Measurements from ENCODE around the gene ZNF79. TPM values are rescaled to one million over a fixed set of nuclear protein-coding genes. Genes with fewer than 3 reads are reported as not detected.

The ZNF79 gene
- total and polyA plus RNA-seq, 2 of the 4 experiments (the other 2 are of a cell fraction), result 5.6 to 15.4 TPM

DNA sequence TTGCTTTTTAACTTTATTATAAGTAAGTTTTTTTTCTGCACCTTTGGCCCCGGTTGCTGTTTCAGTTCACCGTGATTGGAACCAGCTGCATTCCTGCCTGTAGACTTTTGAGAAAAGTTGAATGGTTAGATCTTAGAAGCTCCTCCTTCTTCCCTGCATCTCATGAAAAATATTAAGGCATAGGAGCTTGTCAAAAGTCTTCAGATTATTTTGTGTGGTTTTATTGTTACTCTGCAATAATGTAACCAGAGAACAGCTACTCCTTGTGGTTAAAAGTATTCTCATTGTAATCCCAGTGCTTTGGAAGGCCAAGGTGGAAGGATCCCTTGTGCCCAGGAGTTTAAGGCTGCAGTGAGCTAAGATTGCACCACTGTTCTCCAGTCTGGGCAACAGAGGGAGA is 30.5 kb upstream of the ZNF79 start:
- Histone ChIP-seq H3K27me3 (ENCODE audit: control insufficient read depth, insufficient read depth, low read length) (peaks cover 5% of the 10 kb centered on the region; the same call in 1 of the 2 replicates), H2BK5ac (ENCODE audit: low read depth, low read length, poor library complexity, severe bottlenecking) (no peak overlapping the region), H3K9me1 (ENCODE audit: insufficient read depth, low read length) (peaks cover 10% of the 10 kb centered on the region), H2AFZ (replicated peaks; ENCODE audit: low read length, poor library complexity) (no peak overlapping the region), H3K56ac (ENCODE audit: extremely low read depth, insufficient read depth, low read length) (no peak overlapping the region), H3K4me1 (ENCODE audit: control insufficient read depth, insufficient read depth, low read length) (peaks cover 5% of the 10 kb centered on the region), H4K8ac (ENCODE audit: low read depth in 2 of 2, low read length in 2 of 2) (no peak overlapping the region), H3K27ac (ENCODE audit: insufficient read depth, low read length) (no peak overlapping the region), H3K4me3 (ENCODE audit: insufficient read depth, low read depth, low read length) (no peak overlapping the region), H2BK15ac (ENCODE audit: low read depth, low read length) (no peak overlapping the region), H2AK5ac (ENCODE audit: low read depth, low read length) (no peak overlapping the region), H3K18ac (ENCODE audit: low read depth, low read length) (no peak overlapping the region), H4K20me1 (ENCODE audit: insufficient read depth, low read length) (peaks cover 8% of the 10 kb centered on the region), H2BK120ac (ENCODE audit: low read depth, low read length) (no peak overlapping the region), H3K4me2 (ENCODE audit: low read depth, low read length) (no peak overlapping the region), H2BK20ac (ENCODE audit: low read depth, low read length) (no peak overlapping the region), H4K5ac (ENCODE audit: low read depth, low read length) (no peak overlapping the region), H3K23ac (ENCODE audit: low read depth, low read length) (no peak overlapping the region), H3K79me1 (ENCODE audit: low read depth in 1 of 2, low read length in 2 of 2) (peaks cover 0 to 9% of the 10 kb centered on the region in 2 experiments; a peak in 2 of 4 replicates), H2AK9ac (replicated peaks; ENCODE audit: low read depth, low read length, poor library complexity) (no peak overlapping the region), H3K9ac (ENCODE audit: low read depth, low read length) (no peak overlapping the region), H3K14ac (replicated peaks; ENCODE audit: low read depth, low read length) (no peak overlapping the region), H4K91ac (ENCODE audit: insufficient read depth, low read depth, low read length) (no peak overlapping the region), H3K9me3 (ENCODE audit: control insufficient read depth, insufficient read depth, low read length) (no peaks in the 10 kb centered on the region), H3K36me3 (ENCODE audit: control insufficient read depth, insufficient read depth, low read length) (no peaks in the 10 kb centered on the region), H3K4ac (ENCODE audit: low read depth, low read length) (no peak overlapping the region)
- TF ChIP-seq FOS (IDR thresholded peaks at IDR 0.05; ENCODE audit: low read depth, low read length) (no peak), SMC3 (IDR thresholded peaks at IDR 0.05; ENCODE audit: low read depth, low read length) (peak; percentile 27; the same call in 1 of the 2 replicates), MXI1 (IDR thresholded peaks at IDR 0.05; ENCODE audit: borderline replicate concordance, low read depth, low read length) (no peak), MAZ (IDR thresholded peaks at IDR 0.05; ENCODE audit: borderline replicate concordance, low read depth, low read length) (no peak), RFX5 (IDR thresholded peaks at IDR 0.05; ENCODE audit: low read depth, low read length) (no peak), CEBPB (IDR thresholded peaks at IDR 0.05; ENCODE audit: low read depth, low read length) (no peak), CHD1 (IDR thresholded peaks at IDR 0.05; ENCODE audit: low read depth, low read length) (no peak), BHLHE40 (IDR thresholded peaks at IDR 0.05; ENCODE audit: low read depth, low read length) (no peak), RAD21 (IDR thresholded peaks at IDR 0.05; ENCODE audit: low read length) (peak; percentile 26; the same call in 1 of the 2 replicates), MAFK (IDR thresholded peaks at IDR 0.05; ENCODE audit: low read depth, low read length) (no peak), NFE2L2 (IDR thresholded peaks at IDR 0.05; ENCODE audit: low read depth, low read length) (no peak)
- TF ChIP-seq, protein P1, sequence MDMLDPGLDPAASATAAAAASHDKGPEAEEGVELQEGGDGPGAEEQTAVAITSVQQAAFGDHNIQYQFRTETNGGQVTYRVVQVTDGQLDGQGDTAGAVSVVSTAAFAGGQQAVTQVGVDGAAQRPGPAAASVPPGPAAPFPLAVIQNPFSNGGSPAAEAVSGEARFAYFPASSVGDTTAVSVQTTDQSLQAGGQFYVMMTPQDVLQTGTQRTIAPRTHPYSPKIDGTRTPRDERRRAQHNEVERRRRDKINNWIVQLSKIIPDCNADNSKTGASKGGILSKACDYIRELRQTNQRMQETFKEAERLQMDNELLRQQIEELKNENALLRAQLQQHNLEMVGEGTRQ (IDR thresholded peaks at IDR 0.05; ENCODE audit: low read depth, low read length), result no peak
- TF ChIP-seq, protein P2, sequence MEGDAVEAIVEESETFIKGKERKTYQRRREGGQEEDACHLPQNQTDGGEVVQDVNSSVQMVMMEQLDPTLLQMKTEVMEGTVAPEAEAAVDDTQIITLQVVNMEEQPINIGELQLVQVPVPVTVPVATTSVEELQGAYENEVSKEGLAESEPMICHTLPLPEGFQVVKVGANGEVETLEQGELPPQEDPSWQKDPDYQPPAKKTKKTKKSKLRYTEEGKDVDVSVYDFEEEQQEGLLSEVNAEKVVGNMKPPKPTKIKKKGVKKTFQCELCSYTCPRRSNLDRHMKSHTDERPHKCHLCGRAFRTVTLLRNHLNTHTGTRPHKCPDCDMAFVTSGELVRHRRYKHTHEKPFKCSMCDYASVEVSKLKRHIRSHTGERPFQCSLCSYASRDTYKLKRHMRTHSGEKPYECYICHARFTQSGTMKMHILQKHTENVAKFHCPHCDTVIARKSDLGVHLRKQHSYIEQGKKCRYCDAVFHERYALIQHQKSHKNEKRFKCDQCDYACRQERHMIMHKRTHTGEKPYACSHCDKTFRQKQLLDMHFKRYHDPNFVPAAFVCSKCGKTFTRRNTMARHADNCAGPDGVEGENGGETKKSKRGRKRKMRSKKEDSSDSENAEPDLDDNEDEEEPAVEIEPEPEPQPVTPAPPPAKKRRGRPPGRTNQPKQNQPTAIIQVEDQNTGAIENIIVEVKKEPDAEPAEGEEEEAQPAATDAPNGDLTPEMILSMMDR (conservative IDR thresholded peaks at IDR 0.05; ENCODE audit: low read depth, low read length), result 0 out of 2 replicates have a peak, but pooled peaks have one; percentile 31
- dilution Hi-C loops (cut with HindIII; ENCODE audit: low sequenced_read_pairs, unreplicated experiment) (no loop called here), in situ Hi-C loops (cut with MboI; ENCODE audit: low sequenced_read_pairs) (loop anchor here (25.0 kb wide), 1 partner anchor 456 kb away; no protein-coding TSS in a partner anchor), intact Hi-C loops (cut with micrococcal nuclease) (loop anchor here (10.0 kb wide), 1 partner anchor 109 kb away; no protein-coding TSS in a partner anchor)
- DNase-seq (peak; percentile 32), ATAC-seq (ENCODE audit: low read depth) (no peak)
- CTCF ChIA-PET, result no interaction called here
- BruUV-seq (replicated peaks), result no TSS peak
- POLR2A ChIA-PET (ENCODE audit: unreplicated experiment), result no interaction called here
- no CpG with 5 or more reads among the region's 2 CpGs for WGBS, 2 experiments (ENCODE audit: extremely low coverage in 2 of 2, insufficient read length in 1 of 2)

All from IMR-90 (cell line).